ENCODE data around the gene COL24A1. TPM values are rescaled to one million over a fixed set of nuclear protein-coding genes. Genes with fewer than 3 reads are reported as not detected.
A peak's percentile ranks its signal among the peaks of the same experiment; 100 is the strongest.

The COL24A1 gene
- total RNA-seq, 1 donor from 2014 or later: 2.7 TPM

DNA sequence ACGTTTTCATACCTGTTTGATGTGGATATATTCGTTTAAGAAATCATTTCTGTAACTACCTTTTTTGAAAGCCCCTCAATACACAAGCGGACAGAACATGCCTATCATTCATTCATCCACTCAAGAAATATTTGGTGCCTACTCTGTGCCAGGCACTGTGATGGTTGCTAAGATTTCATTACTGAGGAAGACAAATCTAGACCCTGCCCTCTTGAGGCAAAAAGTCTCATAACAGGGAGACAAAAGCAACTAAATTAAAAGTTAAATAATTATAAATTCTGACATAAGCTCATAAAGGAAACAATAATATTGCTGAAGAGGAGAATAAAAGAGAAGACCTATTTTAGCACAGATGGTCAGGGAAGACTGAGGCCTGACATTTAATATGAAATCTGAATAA lies 244.8 kb downstream of the COL24A1 start:
- no peaks in the 10 kb centered on the region for H3K4me1 Mint-ChIP-seq
- H3K4me3 Mint-ChIP-seq: no peak overlapping the region
- TF ChIP-seq, protein P1, sequence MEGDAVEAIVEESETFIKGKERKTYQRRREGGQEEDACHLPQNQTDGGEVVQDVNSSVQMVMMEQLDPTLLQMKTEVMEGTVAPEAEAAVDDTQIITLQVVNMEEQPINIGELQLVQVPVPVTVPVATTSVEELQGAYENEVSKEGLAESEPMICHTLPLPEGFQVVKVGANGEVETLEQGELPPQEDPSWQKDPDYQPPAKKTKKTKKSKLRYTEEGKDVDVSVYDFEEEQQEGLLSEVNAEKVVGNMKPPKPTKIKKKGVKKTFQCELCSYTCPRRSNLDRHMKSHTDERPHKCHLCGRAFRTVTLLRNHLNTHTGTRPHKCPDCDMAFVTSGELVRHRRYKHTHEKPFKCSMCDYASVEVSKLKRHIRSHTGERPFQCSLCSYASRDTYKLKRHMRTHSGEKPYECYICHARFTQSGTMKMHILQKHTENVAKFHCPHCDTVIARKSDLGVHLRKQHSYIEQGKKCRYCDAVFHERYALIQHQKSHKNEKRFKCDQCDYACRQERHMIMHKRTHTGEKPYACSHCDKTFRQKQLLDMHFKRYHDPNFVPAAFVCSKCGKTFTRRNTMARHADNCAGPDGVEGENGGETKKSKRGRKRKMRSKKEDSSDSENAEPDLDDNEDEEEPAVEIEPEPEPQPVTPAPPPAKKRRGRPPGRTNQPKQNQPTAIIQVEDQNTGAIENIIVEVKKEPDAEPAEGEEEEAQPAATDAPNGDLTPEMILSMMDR (IDR thresholded peaks at IDR 0.05; ENCODE audit: unreplicated experiment): peak; percentile 15
- peaks cover 3% of the 10 kb centered on the region for H3K27me3 Mint-ChIP-seq (ENCODE audit: low read depth)
- no peaks in the 10 kb centered on the region for H3K9me3 Mint-ChIP-seq
- DNase-seq (ENCODE audit: low spot score in 2 of 2, unreplicated experiment in 2 of 2): no peak
- H3K36me3 Mint-ChIP-seq: no peaks in the 10 kb centered on the region
- H3K27ac Mint-ChIP-seq: no peak overlapping the region

DNA sequence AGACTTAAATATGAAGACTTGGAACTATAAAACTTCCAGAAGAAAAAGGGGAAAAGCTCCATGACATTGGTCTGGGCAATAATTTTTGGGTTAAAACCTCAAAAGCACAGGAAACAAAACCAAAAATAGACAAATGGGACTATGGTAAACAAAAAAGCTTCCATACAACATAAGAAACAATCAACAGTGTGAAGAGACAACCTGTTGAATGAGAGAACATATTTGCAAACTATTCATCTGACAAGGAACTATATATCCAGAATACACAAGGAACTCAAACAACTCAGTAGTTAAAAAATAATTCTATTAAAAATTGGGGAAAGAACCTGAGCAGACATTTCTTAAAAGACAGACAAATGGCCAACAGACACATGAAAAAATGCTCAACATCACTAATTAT lies 255.7 kb downstream of the COL24A1 start:
- Mint-ChIP-seq H3K4me1 (peaks cover under 1% of the 10 kb centered on the region), H3K27ac (no peak overlapping the region), H3K9me3 (no peaks in the 10 kb centered on the region), H3K27me3 (ENCODE audit: low read depth) (no peaks in the 10 kb centered on the region), H3K4me3 (no peak overlapping the region), H3K36me3 (no peaks in the 10 kb centered on the region)
- TF ChIP-seq, protein P1 (IDR thresholded peaks at IDR 0.05; ENCODE audit: unreplicated experiment): no peak
- no peak for DNase-seq (ENCODE audit: low spot score in 2 of 2, unreplicated experiment in 2 of 2)

DNA sequence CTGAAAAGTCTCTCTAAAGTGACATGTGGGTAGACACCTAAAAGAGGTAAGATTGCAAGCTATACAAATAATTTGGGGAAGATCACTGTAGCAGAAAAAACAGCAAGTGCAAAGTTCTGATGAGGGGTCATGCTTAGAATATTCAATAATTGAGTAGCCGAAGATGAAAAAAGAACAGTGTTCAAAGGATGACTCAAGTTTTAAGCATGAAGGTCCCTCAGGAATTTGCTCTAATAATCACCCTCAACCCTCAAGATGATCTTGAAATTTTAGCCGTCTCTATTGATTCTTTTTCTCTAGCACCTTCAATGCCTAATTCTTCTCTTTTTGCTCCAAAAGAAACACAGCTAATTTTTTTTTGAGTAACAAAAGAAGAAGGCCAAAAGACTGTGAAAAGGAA lies 257.7 kb downstream of the COL24A1 start:
- no peaks in the 10 kb centered on the region for H3K27me3 Mint-ChIP-seq (ENCODE audit: low read depth)
- H3K36me3 Mint-ChIP-seq: no peaks in the 10 kb centered on the region
- H3K9me3 Mint-ChIP-seq: no peaks in the 10 kb centered on the region
- no peak for DNase-seq (ENCODE audit: low spot score in 2 of 2, unreplicated experiment in 2 of 2)
- TF ChIP-seq, protein P1 (IDR thresholded peaks at IDR 0.05; ENCODE audit: unreplicated experiment): no peak
- no peak overlapping the region for H3K4me3 Mint-ChIP-seq
- H3K4me1 Mint-ChIP-seq: peaks cover 4% of the 10 kb centered on the region
- H3K27ac Mint-ChIP-seq: no peak overlapping the region

DNA sequence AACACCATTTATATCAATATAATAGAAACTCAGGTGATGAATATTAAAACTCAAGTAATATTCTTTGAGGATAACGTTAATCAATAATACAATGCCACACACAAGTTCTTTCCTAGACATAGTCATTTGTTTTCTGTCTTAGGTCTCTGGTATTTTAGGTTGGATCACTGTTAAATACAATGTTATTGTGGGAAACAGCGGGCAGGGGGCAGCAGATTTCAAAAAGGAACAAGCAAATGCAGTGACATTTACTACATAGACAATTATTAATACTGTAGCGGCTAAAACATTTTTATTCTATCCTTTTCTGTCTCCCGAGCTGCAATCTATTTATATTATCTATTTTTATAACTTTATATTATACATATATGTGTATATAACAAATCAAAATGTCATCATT lies 261.9 kb downstream of the COL24A1 start:
- H3K9me3 Mint-ChIP-seq: no peaks in the 10 kb centered on the region
- TF ChIP-seq, protein P1 (IDR thresholded peaks at IDR 0.05; ENCODE audit: unreplicated experiment): peak; percentile 58
- peak in 1 of 2 experiments; percentile 21 for DNase-seq (ENCODE audit: low spot score in 2 of 2, unreplicated experiment in 2 of 2)
- H3K4me3 Mint-ChIP-seq: no peak overlapping the region
- H3K27ac Mint-ChIP-seq: no peak overlapping the region
- peaks cover 2% of the 10 kb centered on the region for H3K27me3 Mint-ChIP-seq (ENCODE audit: low read depth)
- no peaks in the 10 kb centered on the region for H3K36me3 Mint-ChIP-seq
- peaks cover 4% of the 10 kb centered on the region for H3K4me1 Mint-ChIP-seq

DNA sequence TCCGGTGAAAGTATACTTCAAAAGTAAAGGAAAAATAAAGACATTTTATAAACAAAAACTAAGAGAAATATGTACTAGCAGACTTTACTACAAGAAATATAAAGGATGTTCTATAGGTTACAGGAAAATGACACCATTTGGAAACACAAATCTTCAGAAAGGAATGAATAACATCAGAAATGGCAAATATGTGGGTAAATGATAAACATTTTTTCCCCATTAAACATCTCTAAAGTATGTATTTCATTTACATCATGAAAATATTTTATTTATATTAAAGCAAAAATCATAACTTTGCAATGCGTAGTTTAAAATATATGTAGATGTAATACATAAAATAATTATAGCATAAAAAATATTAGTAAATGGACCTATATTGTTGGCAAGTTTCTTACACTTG lies 264.2 kb downstream of the COL24A1 start:
- H3K4me3 Mint-ChIP-seq: no peak overlapping the region
- peaks cover 4% of the 10 kb centered on the region for H3K4me1 Mint-ChIP-seq
- TF ChIP-seq, protein P1 (IDR thresholded peaks at IDR 0.05; ENCODE audit: unreplicated experiment): no peak

DNA sequence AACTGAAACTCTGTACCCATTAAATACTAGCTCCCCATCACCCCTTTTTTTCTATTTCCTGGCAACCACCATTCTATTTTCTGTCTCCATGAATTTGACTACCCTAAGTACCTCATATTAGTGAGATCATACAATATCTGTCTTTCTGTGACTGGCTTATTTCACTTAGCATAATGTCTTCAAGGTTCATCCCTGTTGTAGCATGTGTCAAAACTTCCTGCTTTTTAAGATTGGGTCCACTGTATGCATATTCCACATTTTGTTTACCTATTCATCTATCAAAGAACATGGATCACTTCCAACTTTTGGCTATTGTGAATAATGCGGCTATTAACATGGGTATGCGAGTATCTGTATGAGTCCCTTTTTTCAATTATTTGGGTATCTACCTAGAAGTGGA lies 266.7 kb downstream of the COL24A1 start:
- Mint-ChIP-seq H3K27me3 (ENCODE audit: low read depth) (peaks cover 2% of the 10 kb centered on the region), H3K27ac (no peak overlapping the region), H3K4me1 (peaks cover under 1% of the 10 kb centered on the region)

More for the DNA sequence above, 264.2 kb downstream of the COL24A1 start:
- peaks cover 2% of the 10 kb centered on the region for H3K27me3 Mint-ChIP-seq (ENCODE audit: low read depth)
- DNase-seq (ENCODE audit: low spot score in 2 of 2, unreplicated experiment in 2 of 2): no peak
- H3K36me3 Mint-ChIP-seq: no peaks in the 10 kb centered on the region
- no peak overlapping the region for H3K27ac Mint-ChIP-seq
- no peaks in the 10 kb centered on the region for H3K9me3 Mint-ChIP-seq

More for the DNA sequence above, 266.7 kb downstream of the COL24A1 start:
- H3K4me3 Mint-ChIP-seq: no peak overlapping the region
- no peaks in the 10 kb centered on the region for H3K36me3 Mint-ChIP-seq
- no peaks in the 10 kb centered on the region for H3K9me3 Mint-ChIP-seq
- no peak for DNase-seq (ENCODE audit: low spot score in 2 of 2, unreplicated experiment in 2 of 2)
- TF ChIP-seq, protein P1 (IDR thresholded peaks at IDR 0.05; ENCODE audit: unreplicated experiment): no peak

Measured in mesothelial cell of epicardium (in vitro differentiated cells).